NCI-H1092 treated with DMSO at 0.1 percent for 48 hours (cell line): ENCODE measurements around the gene HAUS6.
A peak's percentile ranks its signal among the peaks of the same experiment; 100 is the strongest.
"Not testable (repeated sequence)": the region's sequence is repeated elsewhere in the genome, so short reads cannot be mapped to it uniquely, and the experiment has no call there.

Experiments used
- DNase-seq: peaks from one replicate; lab custom pipeline; 2025; lab: John Stamatoyannopoulos, UW

HAUS6 gene, protein sequence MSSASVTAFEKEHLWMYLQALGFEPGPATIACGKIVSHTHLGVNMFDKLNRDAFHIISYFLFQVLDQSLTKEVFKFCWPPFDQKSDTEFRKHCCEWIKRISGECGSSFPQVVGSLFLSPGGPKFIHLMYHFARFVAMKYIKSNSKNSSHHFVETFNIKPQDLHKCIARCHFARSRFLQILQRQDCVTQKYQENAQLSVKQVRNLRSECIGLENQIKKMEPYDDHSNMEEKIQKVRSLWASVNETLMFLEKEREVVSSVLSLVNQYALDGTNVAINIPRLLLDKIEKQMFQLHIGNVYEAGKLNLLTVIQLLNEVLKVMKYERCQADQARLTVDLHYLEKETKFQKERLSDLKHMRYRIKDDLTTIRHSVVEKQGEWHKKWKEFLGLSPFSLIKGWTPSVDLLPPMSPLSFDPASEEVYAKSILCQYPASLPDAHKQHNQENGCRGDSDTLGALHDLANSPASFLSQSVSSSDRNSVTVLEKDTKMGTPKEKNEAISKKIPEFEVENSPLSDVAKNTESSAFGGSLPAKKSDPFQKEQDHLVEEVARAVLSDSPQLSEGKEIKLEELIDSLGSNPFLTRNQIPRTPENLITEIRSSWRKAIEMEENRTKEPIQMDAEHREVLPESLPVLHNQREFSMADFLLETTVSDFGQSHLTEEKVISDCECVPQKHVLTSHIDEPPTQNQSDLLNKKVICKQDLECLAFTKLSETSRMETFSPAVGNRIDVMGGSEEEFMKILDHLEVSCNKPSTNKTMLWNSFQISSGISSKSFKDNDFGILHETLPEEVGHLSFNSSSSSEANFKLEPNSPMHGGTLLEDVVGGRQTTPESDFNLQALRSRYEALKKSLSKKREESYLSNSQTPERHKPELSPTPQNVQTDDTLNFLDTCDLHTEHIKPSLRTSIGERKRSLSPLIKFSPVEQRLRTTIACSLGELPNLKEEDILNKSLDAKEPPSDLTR

DNA sequence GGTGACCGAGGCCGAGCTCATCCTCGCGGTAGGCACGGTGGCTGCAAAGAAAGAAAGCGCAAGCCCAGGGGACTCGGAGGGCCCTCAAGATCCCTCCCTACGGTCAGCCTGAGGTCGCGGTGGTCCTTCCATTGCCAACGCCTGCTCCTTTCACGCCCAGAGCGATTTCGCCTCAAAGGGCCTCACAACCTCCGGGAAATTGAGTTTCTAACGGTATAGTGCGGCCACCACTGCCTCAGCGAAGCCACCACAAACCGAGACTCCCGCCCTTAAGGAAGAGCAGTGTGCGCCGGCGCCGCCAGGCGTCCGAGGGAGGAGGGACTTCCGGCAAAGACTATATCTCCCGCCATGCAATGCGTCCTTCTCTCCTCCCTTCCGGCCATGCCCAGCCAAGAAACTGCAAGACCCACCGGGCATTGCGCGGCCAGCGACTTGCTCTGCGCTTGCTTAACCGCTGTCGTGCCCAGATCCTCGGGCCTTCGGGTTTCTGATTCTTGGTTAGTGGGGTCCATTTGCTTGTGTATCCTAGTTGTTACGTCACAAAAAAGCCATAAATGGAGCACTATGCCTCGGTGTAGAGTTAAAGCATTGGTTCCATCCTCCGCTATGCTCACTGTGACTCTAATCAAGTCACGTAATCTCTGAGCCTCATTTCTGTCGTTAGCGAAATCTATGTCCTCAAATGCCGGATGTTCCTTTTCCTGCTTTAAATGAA is at the start of gene HAUS6:
HAUS6 (minus strand) TSS at position 274 of the 715 bp plus-strand sequence; CDS start at position 21, 253 bp downstream.
- DNase-seq: peak; percentile 99

DNA sequence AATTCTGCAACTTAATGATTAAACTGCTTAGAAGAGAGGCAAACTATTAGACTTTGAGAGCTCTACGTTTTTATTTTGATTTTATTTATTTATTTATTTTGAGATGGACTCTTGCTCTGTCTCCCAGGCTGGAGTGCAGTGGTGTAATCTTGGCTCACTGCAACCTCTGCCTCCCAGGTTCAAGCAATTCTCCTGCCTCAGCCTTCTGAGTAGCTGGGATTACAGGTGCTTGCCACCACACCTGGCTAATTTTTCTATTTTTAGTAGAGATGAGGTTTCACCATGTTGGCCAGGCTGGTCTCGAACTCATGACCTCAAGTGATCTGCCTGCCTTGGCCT is 49.4 kb upstream of the HAUS6 start:
- not testable (repeated sequence) for DNase-seq

DNA sequence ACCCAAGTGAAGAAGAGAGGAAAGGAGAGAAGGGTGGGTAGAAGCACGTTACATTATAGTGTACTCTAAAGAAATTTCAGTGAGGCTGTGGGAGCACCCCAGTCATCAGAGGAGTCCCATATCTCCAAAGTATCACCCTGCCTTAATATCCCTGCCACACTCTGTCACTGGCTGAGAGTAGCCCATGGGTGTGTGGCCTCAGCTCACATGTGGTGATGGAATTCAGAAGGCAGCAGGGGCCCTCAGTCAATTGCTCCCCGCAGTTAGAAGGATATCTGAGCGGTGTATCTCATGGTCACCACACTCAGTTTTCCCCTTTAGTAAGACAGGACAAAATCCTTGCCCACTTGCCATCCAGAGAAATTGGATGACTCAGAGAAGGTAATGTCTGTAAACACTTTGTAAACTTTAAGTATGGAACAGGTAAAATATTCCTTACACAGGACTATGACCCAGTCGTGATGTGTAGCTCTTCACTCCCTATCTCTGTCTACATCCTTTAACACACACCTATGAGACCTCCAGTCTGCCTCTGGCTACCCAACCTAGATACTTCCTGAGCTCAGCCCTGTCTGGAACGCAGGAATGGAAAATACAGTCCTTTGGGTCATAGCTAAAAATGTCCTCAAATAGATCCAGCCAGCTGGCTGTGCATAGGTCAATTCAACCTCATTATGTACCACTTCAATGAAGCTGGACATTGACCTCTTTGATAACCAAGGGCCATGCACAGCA is 48.9 kb upstream of the HAUS6 start:
- no peak for DNase-seq

DNA sequence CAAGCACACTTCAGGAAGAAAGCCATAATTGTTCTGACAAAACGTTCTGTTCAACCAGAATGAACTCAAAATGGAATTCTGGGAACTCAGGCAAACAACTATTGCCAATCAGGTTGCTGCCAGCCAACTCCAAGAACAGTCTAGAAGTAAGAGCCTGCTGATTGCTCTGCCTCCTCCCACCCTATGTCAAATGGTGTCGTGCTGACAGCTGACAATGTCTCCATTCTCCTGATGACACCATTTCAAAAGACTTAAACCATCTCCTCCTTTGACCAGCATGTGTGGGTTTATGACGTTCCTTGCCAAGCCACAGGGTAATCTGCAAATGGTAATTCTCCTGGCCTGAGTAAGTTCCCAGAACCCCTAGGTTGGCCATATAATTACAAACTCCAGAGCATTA is 46.5 kb upstream of the HAUS6 start:
- no peak for DNase-seq

DNA sequence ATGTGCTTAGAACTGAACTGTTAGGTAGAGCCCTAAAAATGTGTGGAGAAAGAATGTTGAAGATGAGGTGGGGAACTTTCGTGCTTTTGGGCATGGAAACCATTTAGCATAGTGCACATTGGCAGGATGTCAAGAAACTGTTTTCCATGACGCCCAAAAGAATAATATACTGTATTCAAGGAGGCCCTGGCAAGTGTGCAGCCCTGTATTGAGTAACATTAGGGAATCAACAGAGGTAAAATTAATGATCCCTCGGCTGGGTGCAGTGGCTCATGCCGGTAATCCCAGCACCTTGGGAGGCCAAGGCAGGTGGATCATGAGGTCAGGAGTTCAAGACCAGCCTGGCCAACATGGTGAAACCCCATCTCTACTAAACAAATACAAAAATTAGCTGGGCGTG is 45.5 kb upstream of the HAUS6 start:
- no peak for DNase-seq

DNA sequence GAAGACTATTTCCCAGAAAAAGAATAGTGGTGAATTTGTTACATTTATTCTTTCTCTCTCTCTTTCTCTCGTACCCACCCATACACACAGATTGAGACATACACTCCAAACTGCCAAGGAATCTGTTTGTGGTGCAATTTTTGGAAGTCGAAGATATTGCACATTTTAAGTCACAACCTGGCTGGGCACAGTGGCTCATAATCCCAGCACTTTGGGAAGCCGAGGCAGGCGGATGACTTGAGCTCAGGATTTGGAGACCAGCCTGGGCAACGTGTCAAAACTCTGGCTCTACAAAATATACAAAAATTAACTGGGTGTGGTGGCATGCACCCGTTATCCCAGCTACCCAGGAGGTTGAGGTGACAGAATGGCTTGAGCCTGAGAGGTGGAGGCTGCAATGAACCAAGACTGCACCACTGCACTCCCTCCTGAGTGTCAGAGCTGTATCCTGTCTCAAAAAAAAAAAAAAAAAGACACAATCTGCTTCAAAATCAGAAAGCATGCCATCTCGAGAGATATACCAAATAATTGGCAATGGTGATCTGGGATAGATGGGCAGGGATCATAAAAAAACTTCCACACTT is 43.8 kb upstream of the HAUS6 start:
- DNase-seq: no peak

DNA sequence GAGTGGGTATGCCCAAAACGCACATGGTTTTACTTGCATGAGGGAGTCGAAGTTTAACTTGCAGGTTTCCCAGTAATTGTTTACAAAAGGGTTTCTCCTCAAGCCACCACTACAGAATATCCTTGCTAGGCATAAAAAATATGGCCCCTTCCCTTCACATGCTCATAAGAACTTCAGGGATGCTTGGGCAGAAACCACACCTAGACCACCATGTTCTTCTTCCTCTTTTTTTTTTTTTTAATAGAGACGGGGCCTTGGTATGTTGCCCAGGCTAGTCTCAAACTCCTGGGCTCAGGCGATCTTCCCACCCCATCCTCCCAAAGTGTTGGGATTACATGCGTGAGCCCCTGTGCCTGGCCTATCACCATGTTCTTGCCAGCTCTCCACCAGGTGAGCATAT is 43.2 kb upstream of the HAUS6 start:
- DNase-seq: no peak

DNA sequence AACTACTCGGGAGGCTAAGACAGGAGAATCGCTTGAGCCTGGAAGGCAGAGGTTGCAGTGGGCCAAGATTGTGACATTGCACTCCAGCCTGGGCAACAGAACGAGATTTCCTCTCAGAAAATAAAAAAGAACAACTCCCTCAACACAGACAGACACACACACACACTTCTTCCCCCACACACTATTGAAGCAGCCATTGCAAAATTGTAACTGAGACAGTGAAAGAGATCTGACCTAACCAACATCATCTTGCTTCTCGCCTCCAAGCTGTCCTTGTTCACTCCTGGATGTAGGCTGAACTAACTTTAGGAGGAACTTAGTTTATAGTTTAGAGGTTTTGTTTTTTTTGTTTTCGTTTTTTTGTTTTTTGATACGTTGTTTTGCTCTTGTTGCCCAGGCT is 37.6 kb upstream of the HAUS6 start:
- no peak for DNase-seq

DNA sequence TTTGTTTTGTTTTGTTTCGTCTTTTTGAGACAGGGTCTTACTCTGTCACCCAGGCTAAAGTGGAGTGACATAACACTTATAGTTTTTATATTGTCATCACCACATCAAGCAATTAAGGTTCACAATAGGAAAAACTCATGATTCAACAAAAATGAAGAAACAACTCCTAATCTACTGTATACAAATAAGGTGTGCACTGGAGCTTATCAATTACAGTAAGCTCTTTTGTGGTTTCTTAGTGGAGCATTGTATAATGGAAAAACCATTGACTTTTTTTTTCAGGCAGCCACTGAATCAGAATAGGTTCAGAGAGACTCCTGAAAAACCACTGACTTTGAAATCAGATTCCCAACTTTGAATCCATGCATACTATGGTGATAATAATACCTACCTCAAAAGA is 35.4 kb upstream of the HAUS6 start:
- no peak for DNase-seq

DNA sequence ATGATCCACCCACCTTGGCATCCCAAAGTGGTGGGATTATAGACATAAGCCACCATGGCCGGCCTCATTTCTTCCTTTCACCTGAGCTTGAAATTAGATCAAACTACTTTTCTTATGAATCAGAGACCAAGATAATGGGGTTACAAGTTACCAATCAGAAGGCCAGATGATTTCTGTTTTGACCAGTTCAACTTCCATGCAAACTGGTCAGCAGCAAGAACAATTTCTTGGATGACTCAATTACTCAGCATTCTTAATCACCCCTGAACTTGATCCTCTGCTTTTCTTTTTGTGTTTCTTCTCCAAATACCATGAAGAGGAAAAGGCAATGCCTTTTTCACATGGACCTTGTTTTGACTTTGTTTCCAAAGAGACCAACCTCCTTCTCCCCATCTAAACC is 34.6 kb upstream of the HAUS6 start:
- DNase-seq: no peak

DNA sequence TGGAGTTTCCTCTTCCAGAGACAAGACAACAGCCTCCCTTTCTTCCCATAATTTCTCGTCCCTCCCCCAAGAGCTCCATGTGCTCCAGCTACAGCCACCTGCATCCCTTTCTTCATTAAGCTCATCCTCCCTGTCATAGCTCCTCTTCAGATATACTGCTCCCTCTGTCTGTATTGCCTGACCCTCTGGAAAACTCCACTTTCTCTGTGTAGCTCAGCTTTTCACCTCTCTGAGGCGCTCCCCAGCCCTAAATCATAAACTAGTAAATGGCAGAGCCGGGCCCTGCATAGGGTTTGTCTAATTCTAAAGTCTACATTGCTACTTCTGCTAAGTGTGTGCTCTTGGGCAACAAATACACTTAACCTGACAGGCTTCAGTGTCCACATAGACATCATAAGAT is 33.4 kb upstream of the HAUS6 start:
- DNase-seq: no peak

DNA sequence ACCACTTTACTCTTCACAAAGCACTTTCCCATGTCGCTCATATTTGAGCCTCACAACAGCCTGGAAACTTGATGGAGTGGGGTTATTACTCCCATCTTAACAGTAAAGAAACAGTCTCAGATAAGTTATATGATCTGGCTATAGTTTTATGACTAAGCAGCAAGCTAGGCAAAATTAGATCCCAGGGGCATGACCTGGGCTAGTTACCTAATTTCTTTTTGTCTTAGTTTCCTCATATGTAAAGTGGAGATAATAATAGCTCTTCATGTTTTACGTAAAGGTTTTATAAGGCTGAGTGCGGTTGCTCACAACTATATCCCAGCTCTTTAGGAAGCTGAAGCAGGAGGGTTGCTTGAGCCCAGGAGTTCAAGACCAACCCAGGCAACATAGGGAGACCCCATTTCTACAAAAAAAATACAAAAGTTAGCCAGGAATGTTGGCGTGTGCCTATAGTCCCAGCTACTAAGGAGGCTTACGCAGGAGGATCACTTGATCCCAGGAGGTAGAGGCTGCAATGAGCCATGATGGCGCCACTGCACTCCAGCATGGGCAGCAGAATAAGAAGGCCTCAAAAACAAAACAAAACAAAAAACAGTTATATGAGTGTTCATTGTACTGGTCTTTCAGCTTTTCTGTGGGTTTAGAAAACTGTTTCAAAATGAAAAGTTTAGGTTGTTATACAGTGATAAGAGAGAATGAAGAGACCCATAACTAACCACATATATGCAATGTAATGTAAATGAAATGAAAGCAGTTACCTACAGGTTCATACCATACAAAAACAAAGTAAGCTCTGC is 31.0 kb upstream of the HAUS6 start:
- DNase-seq: no peak

DNA sequence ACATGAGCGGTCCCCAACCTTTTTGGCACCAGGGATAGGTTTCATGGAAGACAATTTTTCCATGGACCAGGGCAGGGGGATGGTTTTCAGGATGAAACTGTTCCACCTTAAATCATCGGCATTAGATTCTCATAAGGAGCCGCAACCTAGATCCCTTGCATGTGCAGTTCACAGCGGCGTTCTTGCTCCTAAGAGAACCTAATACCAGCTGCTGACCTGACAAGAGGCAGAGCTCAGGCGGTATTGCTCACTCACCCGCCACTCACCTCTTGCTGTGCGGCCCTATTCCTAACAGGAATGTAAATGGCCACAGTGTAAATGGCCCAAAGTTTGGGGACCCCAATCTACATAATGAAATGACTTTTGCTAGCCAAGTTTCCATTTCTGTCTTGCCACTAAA is 27.7 kb upstream of the HAUS6 start:
- no peak for DNase-seq

DNA sequence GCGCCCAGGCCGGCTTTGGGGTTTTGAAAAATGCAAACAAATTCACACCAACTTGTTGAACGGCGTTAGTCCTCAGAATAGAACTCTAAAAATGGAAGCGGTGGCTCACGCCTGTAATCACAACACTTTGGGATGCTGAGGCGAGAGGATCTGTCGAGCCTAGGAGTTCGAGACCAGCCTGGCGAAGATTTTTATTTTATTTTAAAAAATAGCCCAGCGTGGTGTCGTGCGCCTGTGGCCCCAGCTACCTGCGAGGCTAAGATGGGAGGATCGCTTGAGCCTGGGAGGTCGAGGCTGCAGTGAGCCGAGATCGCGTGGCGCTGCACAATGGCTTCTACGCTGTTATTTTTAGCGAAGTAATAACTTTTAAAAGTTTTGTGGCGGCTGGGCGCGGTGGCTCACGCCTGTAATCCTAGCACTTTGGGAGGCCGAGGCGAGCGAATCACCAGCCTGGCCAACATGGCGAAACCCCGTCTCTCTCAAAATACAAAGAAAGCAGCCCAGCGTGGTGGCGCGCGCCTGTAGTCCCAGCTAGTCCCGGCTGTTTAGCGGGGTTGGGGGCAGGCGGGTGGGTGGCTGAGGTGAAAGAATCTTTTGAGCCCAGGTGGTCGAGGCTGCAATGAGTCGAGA is 25.3 kb upstream of the HAUS6 start:
- DNase-seq: peak; percentile 18

DNA sequence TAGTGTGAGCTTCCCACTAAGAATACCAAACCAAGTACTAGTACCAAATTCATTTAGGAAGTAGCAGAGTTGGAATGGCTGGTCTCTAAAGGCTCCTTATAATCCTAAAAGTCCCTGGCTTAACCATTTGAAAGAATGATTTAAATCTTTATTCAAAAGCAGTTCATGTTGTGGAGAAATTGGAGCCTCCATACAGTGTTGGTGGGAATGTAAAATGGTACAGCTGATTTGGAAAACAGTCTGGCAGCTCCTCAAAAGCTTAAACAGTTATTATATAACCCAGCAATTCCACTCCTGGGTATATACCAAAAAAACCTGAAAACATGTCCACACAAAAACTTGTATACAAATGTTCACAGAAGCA is 21.7 kb upstream of the HAUS6 start:
- no peak for DNase-seq

DNA sequence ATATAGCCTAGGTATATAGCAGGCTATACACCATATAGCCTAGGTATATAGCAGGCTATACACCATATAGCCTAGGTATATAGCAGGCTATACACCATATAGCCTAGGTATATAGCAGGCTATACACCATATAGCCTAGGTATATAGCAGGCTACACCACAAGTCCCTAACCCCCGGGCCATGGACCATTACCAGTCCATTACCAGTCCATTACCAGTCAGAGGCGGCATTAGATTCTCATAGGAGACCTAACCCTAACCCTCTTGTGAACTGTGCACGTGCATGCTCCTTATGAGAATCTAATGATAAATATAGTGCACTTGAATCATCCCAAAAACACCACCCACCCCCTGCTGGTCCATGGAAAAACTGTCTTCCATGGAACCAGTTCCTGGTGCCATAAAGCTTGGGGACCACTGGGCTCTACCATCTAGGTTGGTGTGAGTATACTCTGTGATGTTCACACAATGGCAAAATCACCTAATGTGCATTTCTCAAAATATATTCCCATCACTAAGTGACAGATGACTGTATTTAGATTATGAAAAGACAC is 19.9 kb upstream of the HAUS6 start:
- no peak for DNase-seq

DNA sequence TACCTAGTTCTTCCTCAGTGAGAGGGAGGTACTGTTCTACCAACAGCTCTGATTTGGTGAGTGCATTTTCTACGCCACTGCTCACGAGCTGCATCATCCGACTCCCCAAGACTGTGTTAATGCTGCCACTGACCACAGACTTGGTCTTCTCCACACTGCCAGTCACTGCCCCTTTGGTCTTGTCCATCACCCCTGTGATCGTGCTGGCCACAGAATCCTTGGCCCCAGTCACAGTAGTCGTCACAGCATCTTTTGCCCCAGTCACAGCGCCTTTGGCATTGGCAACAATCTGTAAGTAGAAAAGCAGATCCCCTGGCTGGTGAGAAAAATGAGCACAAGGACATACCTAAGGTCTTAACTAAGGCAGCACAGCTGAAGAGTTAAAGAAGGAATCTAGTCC is 18.2 kb upstream of the HAUS6 start:
- no peak for DNase-seq

DNA sequence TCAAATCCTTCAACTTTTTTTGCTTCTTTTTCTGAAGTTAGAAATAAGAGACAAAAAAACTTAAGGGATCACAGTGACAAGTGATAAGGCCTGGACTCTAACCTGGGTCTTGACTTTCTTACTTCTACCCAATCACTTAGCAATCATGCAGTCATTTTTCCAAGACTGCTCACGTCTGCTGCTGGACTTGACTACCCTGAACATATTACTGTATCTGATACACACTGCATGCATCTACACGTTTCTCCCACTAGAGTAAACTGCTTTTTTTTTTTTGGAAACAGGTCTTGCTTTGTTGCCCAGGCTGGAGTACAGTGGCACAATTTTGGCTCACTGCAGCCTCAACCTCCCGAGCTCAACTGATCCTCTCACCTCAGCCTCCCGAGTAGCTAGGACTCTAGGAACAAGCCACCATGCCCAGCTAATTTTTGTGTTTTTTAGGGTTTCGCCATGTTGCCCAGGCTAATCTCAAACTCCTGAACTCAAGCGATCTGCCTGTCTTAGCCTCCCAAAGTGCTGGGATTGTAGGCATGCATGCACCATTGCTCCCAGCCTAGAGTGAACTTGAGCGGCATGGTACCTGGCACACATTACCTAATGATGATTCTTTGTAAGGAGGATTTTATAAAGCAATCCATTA is 17.2 kb upstream of the HAUS6 start:
- DNase-seq: no peak

DNA sequence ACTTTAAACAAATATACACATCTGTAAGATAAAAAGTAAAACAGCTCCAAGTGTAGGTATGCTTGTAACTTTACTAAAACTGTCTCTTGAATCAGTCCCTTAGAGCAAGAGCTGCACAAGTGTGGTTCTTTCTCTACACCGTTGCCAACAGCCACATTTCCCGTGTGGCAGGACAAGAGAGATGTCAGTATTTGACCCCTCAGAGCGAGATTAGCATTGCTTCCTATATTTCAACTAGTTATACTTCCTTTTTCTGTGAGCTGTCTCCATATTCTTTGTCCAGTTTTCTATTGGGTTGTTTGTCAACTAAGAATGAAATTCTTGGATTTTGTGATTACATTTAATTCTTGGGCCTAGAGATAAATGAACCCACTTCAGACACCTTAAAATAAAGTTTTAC is 16.5 kb upstream of the HAUS6 start:
- DNase-seq: no peak
